GM04503 (cell line): ENCODE results near the gene PSMD2.
"Not testable (repeated sequence)": the region's sequence is repeated elsewhere in the genome, so short reads cannot be mapped to it uniquely, and the experiment has no call there.

Source experiments
- DNase-seq: peaks from one replicate; pipeline ENCODE4 v3.0.0-alpha.2; 2012; ENCODE audit warnings: low read depth

PSMD2 gene

GRCh38 chr3:184298759-184299487 is at the start of gene PSMD2:
Gene PSMD2, plus strand, starts transcription at chr3:184299241. Its CDS starts 26 bp downstream, at chr3:184299267.
- peak; percentile 73 for DNase-seq

DNA sequence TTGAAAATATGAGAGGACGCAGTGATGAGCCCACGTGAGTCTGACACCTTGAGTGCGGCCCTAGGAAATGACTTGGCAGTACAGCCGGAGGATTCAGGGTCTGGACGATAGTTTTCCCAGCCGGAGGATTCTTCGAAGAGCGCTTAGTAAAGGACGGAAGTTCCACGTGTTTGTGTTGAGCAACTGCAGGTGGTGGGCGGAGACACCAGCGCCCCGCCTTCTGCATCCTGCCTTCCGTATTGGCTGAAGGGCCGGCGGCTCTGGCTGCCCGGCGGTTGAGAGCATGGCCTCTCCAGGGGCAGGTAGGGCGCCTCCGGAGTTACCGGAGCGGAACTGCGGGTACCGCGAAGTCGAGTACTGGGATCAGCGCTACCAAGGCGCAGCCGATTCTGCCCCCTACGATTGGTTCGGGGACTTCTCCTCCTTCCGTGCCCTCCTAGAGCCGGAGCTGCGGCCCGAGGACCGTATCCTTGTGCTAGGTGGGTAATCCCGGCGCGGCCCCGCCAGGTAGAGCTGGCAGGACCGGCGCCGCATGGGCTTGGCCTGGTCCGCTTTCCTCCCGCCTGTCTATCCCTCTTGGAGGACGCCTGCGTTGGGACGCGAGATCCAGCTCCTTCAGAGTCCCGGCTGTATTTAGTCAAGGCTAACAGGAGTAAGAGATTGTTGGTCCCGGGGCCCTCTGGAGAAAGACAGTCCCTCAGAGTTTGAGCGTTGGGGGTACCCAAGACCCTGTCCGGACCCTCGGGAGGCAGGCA is 49.5 kb upstream of the PSMD2 start, which contains the start of gene EEF1AKMT4:
Gene EEF1AKMT4 (plus strand): TSS at position 261 of the 755 bp plus-strand sequence. CDS start 23 bp downstream, at position 284.
- DNase-seq, result peak; percentile 81

GRCh38 chr3:184250167-184250828 is 48.7 kb upstream of the PSMD2 start:
- DNase-seq, result peak; percentile 51

- no peak for DNase-seq
Measured at GRCh38 chr3:184255291-184256039, 43.6 kb upstream of the PSMD2 start.

DNA sequence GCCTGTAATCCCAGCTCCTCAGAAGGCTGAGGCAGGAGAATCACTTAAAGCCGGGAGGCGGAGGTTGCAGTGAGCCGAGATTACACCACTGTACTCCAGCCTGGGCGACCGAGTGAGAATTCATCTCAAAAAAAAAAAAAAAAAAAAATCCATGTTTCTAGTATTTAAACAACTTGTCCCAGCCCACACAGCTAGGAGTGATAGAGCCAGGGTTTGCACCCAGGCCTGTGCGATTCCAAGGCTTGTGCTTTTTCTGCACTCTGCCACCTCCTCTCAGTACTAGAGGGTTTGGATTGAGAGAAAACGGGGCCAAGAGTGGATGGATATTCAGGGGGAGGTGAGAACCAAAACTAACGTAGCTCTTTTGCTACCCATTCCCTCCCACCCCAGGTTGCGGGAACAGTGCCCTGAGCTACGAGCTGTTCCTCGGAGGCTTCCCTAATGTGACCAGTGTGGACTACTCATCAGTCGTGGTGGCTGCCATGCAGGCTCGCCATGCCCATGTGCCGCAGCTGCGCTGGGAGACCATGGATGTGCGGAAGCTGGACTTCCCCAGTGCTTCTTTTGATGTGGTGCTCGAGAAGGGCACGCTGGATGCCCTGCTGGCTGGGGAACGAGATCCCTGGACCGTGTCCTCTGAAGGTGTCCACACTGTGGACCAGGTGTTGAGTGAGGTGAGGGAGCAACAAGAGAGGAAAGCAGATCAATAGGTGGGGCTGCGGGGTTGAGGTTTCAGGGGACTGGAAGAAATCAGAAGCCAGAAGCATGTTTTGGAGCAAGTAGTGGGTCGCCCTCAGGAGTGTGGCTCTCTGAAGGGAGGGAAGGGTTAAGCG is 41.7 kb upstream of the PSMD2 start:
- DNase-seq, result no peak

- DNase-seq, result no peak
Measured at GRCh38 chr3:184258926-184259325, 40.1 kb upstream of the PSMD2 start.

DNA sequence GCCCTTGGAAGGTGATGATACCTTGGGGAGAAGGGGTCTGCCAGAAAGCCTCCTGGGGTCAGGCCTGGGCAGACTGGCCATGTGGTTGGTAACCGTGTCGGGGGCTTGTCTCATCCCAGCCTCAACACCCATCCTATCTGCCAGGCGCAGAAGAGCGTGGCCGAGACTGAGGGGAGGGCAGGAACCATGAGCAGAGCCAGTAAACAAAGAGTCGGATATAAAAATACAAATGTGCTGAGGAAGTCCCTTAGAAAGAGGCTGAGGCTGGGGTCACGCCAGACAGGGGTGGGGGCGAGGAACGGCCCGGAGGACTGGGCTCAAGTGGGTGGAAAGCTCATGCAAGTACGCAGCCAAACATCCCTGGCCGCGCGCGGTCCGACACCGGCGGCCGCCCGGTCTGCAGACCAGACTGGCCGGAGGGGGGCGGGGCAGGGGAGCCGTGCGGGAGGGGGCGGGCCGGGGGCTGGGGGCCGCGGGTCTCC is 39.6 kb upstream of the PSMD2 start:
- no peak for DNase-seq

GRCh38 chr3:184259878-184260723 is 38.9 kb upstream of the PSMD2 start:
- DNase-seq, result no peak

DNA sequence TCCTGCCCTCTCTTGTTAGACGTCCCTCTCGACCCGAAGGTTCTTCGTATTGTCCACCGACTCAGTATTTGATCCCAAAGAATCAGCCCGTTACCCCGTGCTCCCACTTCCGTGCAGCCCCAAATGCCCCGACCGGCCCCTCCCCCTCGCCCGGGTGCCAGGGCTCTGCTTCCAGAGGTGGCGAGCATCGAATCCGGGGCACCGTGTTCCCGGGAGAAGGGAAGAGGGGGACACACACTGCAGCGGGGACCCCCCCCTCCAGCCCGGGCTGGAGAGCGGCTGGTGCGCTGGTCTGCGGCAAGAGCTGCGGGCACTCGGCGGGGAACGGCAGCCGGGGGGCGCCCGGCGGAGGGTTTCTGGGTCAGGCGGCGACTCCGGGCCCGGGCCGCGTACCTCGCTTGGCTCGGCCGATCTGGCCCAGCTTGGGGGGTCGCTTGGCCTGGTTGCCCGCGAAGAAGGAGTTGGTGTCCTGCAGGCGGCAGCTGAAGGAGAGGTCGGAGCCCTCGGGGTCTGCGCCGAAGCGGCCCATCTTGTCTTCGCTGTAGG is 38.2 kb upstream of the PSMD2 start:
- no peak for DNase-seq

DNA sequence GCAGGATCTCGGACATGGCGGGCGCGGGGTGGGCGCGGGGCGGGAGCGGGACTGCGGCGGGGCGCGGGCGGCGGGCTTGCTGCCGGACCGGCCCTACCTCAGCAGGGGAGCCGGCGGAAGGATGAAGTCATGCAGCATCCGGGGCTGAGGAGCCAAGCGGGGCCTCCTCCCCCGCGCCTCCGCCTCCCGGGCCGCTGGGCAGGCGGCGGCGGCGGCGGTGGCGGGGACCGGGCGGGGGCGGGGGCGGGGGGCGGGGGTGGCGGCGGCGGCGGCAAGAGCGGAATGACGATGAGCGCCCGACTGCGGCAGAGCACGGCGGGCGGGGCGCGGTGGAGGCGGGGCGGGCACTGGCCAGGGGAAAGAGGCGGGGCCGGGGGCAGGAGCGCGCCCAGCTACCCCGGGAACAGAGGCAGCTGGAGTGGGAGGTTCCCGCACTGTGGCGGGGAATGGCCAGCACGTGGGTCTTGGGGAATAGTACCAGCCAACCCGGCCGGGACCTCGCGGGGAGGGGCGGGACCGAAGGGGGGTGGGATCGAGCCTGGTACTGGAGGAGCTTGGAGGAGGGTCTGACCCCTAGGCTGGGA is 37.7 kb upstream of the PSMD2 start, which contains the start of gene CAMK2N2:
Gene CAMK2N2 (minus strand): TSS at position 284 of the 584 bp plus-strand sequence. CDS start 268 bp downstream, at position 16.
- DNase-seq, result no peak

- no peak for DNase-seq
Measured at GRCh38 chr3:184261854-184262763, 36.9 kb upstream of the PSMD2 start.

GRCh38 chr3:184262764-184263179 is 36.3 kb upstream of the PSMD2 start:
- DNase-seq, result no peak

- DNase-seq, result not testable (repeated sequence)
Measured at GRCh38 chr3:184267249-184267648, 31.8 kb upstream of the PSMD2 start.

DNA sequence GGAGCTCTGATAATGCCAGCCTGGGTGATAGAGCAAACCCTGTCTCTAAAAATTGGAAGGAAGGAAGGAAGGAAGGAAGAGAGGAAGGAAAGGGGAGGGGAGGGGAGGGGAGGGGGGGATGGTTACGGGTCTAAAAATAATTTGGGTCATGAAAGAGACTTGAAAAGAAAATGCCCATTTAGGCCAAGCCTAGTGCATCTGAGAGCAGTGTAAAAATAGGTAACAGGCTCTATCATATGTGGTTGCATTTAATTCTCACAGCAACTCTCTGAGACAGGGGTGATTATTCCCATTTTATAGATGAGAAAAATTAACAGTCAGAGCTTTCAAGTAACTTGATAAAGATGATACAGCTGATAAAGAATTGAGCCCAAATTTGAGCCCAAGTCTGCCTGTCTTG is 26.8 kb upstream of the PSMD2 start:
- DNase-seq, result no peak

DNA sequence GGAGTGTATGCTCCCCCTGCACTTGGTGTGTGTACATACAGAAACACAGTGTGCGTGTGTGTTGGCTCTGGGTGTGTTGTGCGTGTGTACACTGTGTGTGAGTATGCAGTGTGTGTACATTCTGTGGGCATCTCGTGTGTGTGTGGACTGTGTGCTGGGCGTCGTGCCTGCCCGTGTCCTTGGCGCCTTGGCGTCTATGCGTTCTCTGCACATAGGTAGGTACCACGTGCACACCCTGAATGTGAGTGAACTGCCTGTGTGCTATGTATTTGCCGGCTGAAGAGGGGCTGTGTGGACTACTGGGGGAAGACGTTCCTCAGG is 23.7 kb upstream of the PSMD2 start:
- DNase-seq, result no peak

- no peak for DNase-seq
Measured at GRCh38 chr3:184275961-184276910, 22.8 kb upstream of the PSMD2 start, which contains the start of gene ECE2. Gene ECE2, plus strand, starts transcription at chr3:184276022. Its CDS starts 132 bp downstream, at chr3:184276154.

- DNase-seq, result no peak
Measured at GRCh38 chr3:184277366-184277765, 21.7 kb upstream of the PSMD2 start.
